GM12874 (cell line): ENCODE data around the gene YIPF2.

Source experiments
- TF ChIP-seq, protein P1 (sequence below): IDR thresholded peaks from 2 replicates; pipeline ENCODE4 v1.5.1; 2011; ENCODE audit warnings: low read depth, mild to moderate bottlenecking, control low read depth, low read length, moderate library complexity; ENCODE audit not compliant: insufficient read depth

Gene YIPF2

DNA sequence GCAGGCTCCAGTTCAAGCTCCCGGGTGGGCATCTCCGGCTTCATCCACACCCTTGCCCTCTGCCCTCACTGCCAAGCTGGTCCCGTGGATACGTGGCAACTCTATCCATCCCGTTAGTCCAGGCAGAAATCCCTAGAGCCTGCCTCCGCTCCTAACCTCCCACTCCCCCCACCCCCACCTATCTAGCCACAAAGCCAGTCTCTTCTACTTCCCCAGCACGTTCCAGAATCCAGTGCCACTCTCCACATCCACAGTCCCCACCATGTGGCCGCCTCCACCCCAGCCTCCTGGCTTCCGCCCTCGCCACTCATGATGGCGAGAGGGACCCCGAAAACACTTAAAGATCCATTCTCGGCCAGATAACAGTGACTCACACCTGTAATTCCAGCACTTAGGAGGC, 3.8 kb downstream of the YIPF2 start:
- TF ChIP-seq, protein P1, sequence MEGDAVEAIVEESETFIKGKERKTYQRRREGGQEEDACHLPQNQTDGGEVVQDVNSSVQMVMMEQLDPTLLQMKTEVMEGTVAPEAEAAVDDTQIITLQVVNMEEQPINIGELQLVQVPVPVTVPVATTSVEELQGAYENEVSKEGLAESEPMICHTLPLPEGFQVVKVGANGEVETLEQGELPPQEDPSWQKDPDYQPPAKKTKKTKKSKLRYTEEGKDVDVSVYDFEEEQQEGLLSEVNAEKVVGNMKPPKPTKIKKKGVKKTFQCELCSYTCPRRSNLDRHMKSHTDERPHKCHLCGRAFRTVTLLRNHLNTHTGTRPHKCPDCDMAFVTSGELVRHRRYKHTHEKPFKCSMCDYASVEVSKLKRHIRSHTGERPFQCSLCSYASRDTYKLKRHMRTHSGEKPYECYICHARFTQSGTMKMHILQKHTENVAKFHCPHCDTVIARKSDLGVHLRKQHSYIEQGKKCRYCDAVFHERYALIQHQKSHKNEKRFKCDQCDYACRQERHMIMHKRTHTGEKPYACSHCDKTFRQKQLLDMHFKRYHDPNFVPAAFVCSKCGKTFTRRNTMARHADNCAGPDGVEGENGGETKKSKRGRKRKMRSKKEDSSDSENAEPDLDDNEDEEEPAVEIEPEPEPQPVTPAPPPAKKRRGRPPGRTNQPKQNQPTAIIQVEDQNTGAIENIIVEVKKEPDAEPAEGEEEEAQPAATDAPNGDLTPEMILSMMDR, result no peak

DNA sequence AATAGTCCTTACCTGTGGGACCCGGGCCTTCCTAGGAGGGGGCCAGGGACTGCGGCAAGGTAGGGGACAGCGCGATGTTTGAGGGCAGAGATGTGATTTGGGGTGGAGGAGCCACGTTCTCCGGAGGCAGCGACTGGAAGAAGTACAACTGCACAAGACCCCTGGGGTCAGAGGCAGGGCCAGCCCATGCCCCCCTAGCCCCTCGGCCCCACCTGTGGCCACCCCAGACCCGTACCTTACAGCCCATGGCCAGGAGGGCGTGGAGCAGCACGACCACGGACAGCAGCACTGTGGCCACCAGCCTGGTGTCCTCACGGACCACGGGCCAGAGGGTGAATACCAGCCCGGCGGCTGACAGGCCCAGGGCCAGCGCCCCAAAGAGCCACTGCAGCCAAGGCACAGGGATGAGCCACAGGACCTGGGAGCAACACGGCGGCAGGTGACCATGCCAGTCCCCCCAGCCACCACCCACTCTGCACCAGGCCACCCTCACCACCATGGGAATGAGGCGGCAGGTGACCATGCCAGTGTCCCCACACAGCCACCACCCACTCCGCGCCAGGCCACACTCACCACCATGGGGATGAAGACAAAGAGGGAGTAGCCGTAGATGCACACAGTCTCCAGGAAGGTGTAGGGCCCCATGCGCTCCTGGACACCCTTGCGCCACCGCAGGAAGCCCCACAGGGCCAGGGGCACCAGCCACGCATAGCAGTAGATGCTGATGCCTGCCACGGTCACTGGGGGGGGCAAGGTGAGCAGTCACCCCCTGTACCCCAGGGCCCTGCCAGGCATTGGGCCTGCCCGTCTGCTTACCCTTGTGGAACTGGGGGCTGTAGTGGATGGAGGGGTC, 5.0 kb downstream of the YIPF2 start:
- TF ChIP-seq, protein P1, result no peak

DNA sequence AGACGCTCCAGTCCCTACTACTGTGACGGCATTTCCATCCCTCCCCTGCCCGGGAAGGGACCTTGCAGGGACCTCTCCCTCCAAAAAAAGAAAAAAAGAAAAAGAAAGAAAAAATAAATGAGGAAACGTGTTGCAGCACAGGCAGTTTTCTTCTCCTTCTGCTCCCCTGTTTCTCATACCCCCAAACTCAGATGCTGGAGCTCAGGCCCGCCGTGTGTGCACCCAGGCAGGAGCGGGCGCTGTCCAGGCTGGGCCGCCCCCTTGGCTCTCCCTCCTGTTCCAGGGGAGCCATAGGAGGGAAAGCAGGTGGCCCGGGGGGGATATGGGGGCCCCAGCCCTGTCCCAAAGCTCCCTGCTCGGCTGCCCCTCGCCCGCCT, 5.8 kb downstream of the YIPF2 start:
- TF ChIP-seq, protein P1, result no peak

DNA sequence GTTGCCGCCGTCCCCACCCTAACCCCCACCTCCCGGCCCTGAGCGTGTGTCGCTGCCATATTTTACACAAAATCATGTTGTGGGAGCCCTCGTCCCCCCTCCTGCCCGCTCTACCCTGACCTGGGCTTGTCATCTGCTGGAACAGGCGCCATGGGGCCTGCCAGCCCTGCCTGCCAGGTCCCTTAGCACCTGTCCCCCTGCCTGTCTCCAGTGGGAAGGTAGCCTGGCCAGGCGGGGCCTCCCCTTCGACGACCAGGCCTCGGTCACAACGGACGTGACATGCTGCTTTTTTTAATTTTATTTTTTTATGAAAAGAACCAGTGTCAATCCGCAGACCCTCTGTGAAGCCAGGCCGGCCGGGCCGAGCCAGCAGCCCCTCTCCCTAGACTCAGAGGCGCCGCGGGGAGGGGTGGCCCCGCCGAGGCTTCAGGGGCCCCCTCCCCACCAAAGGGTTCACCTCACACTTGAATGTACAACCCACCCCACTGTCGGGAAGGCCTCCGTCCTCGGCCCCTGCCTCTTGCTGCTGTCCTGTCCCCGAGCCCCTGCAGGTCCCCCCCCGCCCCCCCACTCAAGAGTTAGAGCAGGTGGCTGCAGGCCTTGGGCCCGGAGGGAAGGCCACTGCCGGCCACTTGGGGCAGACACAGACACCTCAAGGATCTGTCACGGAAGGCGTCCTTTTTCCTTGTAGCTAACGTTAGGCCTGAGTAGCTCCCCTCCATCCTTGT, 6.4 kb downstream of the YIPF2 start:
- TF ChIP-seq, protein P1, result no peak

DNA sequence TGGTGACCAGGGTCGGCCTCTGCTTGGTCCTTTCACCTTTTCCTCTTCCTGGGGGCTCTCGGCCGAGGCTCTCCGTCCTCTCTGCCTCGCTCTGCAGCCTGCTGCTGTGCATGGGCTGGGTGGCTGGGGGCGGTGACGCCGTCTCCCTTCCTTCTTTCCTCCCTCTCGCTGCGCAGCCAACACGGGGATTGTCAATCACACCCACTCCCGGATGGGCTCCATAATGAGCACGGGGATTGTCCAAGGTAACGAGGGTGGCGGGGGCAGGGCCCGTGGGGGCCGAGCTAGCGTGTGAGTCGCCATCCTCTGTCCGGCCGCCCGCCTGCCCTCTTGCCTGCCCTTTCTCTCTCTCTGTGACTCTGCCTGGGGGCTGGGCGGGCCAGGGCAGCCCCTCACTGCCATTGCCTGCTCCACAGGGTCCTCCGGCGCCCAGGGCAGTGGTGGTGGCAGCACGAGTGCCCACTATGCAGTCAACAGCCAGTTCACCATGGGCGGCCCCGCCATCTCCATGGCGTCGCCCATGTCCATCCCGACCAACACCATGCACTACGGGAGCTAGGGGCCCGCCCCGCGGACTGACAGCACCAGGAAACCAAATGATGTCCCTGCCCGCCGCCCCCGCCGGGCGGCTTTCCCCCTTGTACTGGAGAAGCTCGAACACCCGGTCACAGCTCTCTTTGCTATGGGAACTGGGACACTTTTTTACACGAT, 7.1 kb downstream of the YIPF2 start:
- TF ChIP-seq, protein P1, result no peak

DNA sequence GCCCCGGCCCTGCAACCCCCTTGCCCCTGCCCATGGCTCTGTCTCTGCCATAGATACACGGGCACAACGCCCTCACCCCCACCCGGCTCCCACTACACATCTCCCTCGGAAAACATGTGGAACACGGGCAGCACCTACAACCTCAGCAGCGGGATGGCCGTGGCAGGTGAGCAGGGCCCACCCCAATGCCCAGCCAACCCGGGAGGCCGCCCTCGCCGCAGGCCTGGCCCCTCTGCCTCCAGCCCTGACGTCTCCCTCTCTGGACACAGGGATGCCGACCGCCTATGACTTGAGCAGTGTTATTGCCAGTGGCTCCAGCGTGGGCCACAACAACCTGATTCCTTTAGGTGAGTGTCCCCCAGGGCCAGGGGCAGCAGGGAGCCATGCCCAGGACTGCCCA, 7.7 kb downstream of the YIPF2 start:
- TF ChIP-seq, protein P1, result no peak

DNA sequence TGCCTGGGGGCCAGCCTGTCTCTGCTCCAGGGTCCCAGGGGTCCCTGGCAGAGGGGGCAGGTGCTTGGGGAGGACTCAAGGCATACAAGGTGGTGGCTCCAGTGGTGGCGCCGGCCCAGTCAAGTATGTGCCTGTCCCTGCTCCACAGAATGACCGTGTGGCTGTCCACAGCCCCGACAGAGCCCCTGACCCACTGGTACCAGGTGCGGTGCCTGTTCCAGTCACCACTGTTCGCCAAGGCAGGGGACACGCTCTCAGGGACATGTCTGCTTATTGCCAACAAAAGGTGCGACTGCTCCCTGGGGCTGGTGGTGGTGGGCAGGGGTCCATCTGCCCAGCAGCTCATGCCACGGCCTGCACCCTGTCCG, 8.2 kb downstream of the YIPF2 start:
- TF ChIP-seq, protein P1, result no peak
